KMS-11 (cell line): Measurements from ENCODE around the gene CCSER1.

Experiments used
- H2AFZ ChIP-seq: fragments of 200-600 bp; sonication (generic); 2 replicates; pipeline ENCODE4 v1.6.1; 2016; ENCODE audit warnings: antibody characterized with exemption, mixed run types, low read depth
- H3K27ac ChIP-seq: fragments of 200-600 bp; sonication (generic); 2 replicates; pipeline ENCODE4 v1.6.1; 2016; ENCODE audit warnings: mild to moderate bottlenecking, mixed run types
- H3K27me3 ChIP-seq: fragments of 200-600 bp; sonication (generic); 2 replicates; pipeline ENCODE4 v1.6.1; 2017; ENCODE audit warnings: mild to moderate bottlenecking, low read depth, mixed run types, moderate library complexity; ENCODE audit not compliant: insufficient read depth
- H3K36me3 ChIP-seq: fragments of 200-600 bp; sonication (generic); 2 replicates; pipeline ENCODE4 v1.6.1; 2017; ENCODE audit warnings: mild to moderate bottlenecking, mixed run types; ENCODE audit not compliant: insufficient read depth
- H3K4me1 ChIP-seq: fragments of 200-600 bp; sonication (generic); 2 replicates; pipeline ENCODE4 v1.6.1; 2016; ENCODE audit warnings: mild to moderate bottlenecking, low read depth, mixed run types; ENCODE audit not compliant: poor library complexity, severe bottlenecking
- H3K4me2 ChIP-seq: fragments of 200-600 bp; sonication (generic); 2 replicates; pipeline ENCODE4 v1.7.0; 2016; ENCODE audit warnings: mild to moderate bottlenecking, mixed run types
- H3K4me3 ChIP-seq: fragments of 200-600 bp; sonication (generic); IDR thresholded peaks from 2 replicates; pipeline ENCODE4 v1.6.1; 2017; ENCODE audit warnings: low read depth, low read length, mixed read lengths; ENCODE audit not compliant: insufficient read depth
- H3K79me2 ChIP-seq: fragments of 200-600 bp; sonication (generic); 2 replicates; pipeline ENCODE4 v1.6.1; 2016; ENCODE audit warnings: low read depth, mixed run types; ENCODE audit not compliant: insufficient read depth
- H3K9ac ChIP-seq: fragments of 200-600 bp; sonication (generic); 2 replicates; pipeline ENCODE4 v1.6.1; 2016; ENCODE audit warnings: mild to moderate bottlenecking, mixed run types
- H4K20me1 ChIP-seq: fragments of 200-600 bp; sonication (generic); 2 replicates; pipeline ENCODE4 v1.6.1; 2016; ENCODE audit warnings: mild to moderate bottlenecking, mixed run types; ENCODE audit not compliant: insufficient read depth
- CTCF ChIP-seq: fragments of 200-600 bp; sonication (generic); conservative IDR thresholded peaks from 2 replicates; pipeline ENCODE4 v1.6.1; 2017; ENCODE audit warnings: low read depth, mild to moderate bottlenecking, antibody characterized with exemption, low read length, moderate library complexity, mixed read lengths

Gene CCSER1

GRCh38 chr4:90127223-90127705 lies at the start of gene CCSER1:
CCSER1 (plus strand) TSS chr4:90127394.
- no peak for TF ChIP-seq CTCF
- Histone ChIP-seq H3K27ac (peak within 1 kb of the TSS; percentile 52), H3K9ac (peak within 1 kb of the TSS; percentile 81)

GRCh38 chr4:90078440-90078839 lies 48.8 kb upstream of the CCSER1 start:
- Histone ChIP-seq H4K20me1 (no peaks in the 10 kb centered on the region), H3K27ac (no peak overlapping the region), H3K4me3 (no peak overlapping the region), H3K79me2 (no peaks in the 10 kb centered on the region), H3K27me3 (peaks cover 3% of the 10 kb centered on the region; the same call in 1 of the 2 replicates), H3K36me3 (no peaks in the 10 kb centered on the region), H3K4me2 (no peak overlapping the region), H2AFZ (no peak overlapping the region), H3K4me1 (peaks cover 12% of the 10 kb centered on the region), H3K9ac (no peak overlapping the region)
- TF ChIP-seq CTCF: no peak

More at GRCh38 chr4:90127223-90127705, at the start of gene CCSER1:
- H2AFZ ChIP-seq: peak within 1 kb of the TSS; percentile 96
- H3K4me3 ChIP-seq: no peak within 1 kb of the TSS
- H3K79me2 ChIP-seq: no peaks in the 10 kb centered on the region; the same call in 1 of the 2 replicates
- no peaks in the 10 kb centered on the region for H4K20me1 ChIP-seq
- H3K4me1 ChIP-seq: peaks cover 21% of the 10 kb centered on the region
- H3K27me3 ChIP-seq: no peaks in the 10 kb centered on the region
- peak within 1 kb of the TSS; percentile 86 for H3K4me2 ChIP-seq
- H3K36me3 ChIP-seq: no peaks in the 10 kb centered on the region

- no peak overlapping the region for H3K27ac ChIP-seq
- H3K27me3 ChIP-seq: peaks cover 3% of the 10 kb centered on the region; the same call in 1 of the 2 replicates
- no peak overlapping the region for H2AFZ ChIP-seq
- peak overlapping the region; percentile 2; the same call in 1 of the 2 replicates for H3K4me2 ChIP-seq
- H3K79me2 ChIP-seq: no peaks in the 10 kb centered on the region
- no peak overlapping the region for H3K4me3 ChIP-seq
- no peak overlapping the region for H3K9ac ChIP-seq
- H3K36me3 ChIP-seq: no peaks in the 10 kb centered on the region
- no peaks in the 10 kb centered on the region for H4K20me1 ChIP-seq
- peaks cover 12% of the 10 kb centered on the region for H3K4me1 ChIP-seq
- no peak for TF ChIP-seq CTCF
Measured at GRCh38 chr4:90080116-90080515, 47.1 kb upstream of the CCSER1 start.

- H3K27me3 ChIP-seq: peaks cover 3% of the 10 kb centered on the region; the same call in 1 of the 2 replicates
- no peak overlapping the region for H2AFZ ChIP-seq
- H3K4me2 ChIP-seq: no peak overlapping the region
- no peak overlapping the region for H3K9ac ChIP-seq
- H3K27ac ChIP-seq: no peak overlapping the region
- H3K4me3 ChIP-seq: no peak overlapping the region
- peaks cover 12% of the 10 kb centered on the region for H3K4me1 ChIP-seq
- no peak for TF ChIP-seq CTCF
- H4K20me1 ChIP-seq: no peaks in the 10 kb centered on the region
- H3K79me2 ChIP-seq: no peaks in the 10 kb centered on the region
- no peaks in the 10 kb centered on the region for H3K36me3 ChIP-seq
Measured at GRCh38 chr4:90081432-90082144, 45.6 kb upstream of the CCSER1 start.
